GM18499 (cell line): ENCODE results near the gene TRIM61.
"Not testable (repeated sequence)": the region's sequence is repeated elsewhere in the genome, so short reads cannot be mapped to it uniquely, and the experiment has no call there.

Experiments
- ATAC-seq: cut with Tn5 transposase; IDR thresholded peaks from one replicate; pipeline ENCODE4 v1.9.1; 2021; ENCODE audit warnings: moderate number of reproducible peaks; ENCODE audit not compliant: insufficient read depth, unreplicated experiment

TRIM61 gene

GRCh38 chr4:164959421-164959820, 18.0 kb downstream of the TRIM61 start:
- not testable (repeated sequence) for ATAC-seq

- ATAC-seq: peak; percentile 100
These were observed 20.5 kb downstream of the TRIM61 start for GRCh38 chr4:164956766-164957643.

DNA sequence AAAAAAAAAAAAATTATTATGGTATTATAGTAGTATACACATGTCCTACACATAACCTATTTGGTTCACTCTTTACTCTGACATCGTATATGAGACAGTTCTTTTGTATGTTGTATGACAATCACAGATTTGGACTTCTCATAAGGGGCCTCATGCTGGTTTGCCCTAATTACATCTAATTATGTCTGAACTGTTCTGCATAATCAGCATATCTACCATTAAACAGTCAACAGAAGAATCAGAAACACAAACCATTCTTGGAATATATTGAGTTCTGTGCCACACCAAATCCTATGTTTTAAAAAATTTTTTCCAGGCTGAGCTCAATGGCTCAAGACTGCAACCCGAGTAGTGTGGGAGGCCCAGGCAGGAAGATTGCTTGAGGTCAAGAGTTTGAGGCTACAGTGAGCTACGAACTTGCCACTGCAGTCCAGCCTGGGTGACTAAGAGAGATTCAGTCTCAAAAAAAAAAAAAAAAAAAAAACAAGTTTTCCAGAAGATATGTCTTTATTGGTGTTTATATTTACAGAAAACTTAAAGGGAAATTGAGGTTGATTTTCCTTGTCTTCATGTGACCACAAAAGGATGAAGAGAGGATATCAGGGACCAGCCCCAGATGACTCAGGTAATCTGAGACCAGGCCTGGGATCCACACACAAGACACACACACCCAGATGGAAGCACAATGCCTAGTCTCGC, 22.2 kb downstream of the TRIM61 start:
- no peak for ATAC-seq

- ATAC-seq: no peak
These were observed 24.9 kb downstream of the TRIM61 start for GRCh38 chr4:164952551-164952950.

DNA sequence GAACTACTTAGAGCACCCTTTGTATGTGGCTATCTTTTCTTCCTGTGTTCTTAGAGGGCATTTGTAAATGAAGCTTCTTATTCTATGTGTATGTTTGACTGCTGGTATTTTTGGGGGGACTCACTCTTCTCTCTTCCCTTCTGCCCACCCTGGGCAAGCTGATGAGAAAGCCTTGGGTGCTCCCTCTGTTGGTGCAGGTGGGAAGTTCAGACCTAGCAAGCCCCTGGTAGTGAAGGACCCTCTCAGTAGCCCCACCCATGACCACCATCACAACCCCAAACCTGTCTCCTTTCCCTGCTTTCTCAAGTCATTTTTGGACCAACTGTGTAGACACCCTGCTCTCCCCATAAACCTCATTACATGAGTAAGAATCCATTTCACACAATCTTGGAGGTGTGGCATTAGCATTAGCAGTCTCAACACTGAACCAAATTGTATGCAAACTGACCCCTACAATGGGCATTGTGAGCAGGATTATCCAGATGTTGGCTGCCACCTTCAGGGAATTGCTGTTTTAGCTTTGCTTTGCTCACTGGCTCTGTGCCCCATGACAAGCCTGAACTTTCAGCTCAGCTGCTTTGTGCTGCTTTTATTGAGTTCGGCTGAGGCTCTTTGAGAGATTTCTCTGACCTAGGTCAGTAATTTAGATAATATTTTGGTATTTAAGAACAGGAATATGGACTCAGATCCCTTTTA, 27.9 kb downstream of the TRIM61 start:
- no peak for ATAC-seq

DNA sequence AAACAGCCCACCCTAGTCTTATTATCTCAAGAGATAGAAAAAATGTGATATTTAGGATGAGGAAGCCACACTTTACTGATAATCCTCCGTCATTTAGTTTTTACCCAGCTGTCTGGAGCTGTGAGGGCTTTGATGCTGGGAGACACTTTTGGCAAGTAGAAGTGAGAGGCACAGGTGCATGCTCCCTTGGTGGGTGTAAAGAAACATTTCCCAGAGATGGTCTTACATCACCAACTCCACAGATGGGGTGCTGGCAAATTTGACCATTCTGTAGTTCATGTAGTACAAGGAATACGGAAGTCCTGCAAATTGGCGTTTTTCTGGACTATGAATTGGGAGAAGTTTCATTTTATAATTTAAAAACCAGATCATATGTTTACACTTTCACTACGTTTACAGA, 28.5 kb downstream of the TRIM61 start:
- ATAC-seq: no peak

GRCh38 chr4:164948006-164948405, 29.5 kb downstream of the TRIM61 start:
- not testable (repeated sequence) for ATAC-seq

DNA sequence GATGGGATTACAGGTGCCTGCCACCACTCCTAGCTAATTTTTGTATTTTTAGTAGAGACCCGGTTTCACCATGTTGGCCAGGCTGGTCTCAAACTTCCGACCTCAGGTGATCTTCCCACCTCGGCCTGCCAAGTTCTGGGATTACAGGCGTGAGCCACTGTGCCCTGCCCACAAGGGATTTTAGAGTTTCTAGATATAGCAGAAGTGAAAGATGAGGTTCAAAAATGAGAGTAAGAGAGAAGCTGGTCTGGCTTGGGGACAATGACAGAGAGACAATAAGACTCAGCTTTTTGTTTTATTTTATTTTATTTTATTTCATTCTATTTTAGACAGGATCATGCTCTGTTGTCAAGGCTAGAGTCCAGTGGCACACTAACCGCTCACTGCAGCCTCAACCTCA, 30.6 kb downstream of the TRIM61 start:
- no peak for ATAC-seq

DNA sequence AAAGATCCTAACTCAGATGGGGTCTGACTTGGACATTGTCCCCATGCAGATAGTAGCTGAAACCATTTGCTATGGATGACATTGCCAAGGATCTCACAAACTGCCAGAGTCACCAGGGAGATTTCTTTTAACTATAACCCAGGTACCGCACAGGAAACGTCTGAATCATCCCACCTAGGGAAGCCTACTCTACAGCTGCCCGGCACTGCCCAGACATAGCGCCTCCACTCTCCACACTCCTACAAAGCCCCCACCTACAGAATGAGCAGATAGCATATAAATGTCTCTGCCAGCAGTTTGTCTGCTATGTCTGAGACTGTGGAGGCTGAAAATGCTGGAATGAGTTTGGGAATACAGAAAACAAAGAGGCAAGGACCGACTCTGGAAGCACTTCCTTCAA, 32.3 kb downstream of the TRIM61 start:
- ATAC-seq: no peak

DNA sequence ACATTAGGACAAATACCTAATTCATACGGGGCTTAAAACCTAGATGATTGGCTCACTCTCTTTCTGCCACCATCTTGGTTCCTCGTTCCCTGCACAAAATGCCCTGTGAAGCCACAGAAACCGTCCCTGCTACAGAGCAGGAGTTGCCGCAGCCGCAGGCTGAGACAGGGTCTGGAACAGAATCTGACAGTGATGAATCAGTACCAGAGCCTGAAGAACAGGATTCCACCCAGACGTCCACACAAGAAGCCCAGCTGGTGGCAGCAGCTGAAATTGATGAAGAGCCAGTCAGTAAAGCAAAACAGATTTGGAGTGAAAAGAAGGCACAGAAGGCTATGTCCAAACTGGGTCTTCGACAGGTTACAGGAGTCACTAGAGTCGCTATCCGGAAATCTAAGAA, 34.3 kb downstream of the TRIM61 start:
- no peak for ATAC-seq

DNA sequence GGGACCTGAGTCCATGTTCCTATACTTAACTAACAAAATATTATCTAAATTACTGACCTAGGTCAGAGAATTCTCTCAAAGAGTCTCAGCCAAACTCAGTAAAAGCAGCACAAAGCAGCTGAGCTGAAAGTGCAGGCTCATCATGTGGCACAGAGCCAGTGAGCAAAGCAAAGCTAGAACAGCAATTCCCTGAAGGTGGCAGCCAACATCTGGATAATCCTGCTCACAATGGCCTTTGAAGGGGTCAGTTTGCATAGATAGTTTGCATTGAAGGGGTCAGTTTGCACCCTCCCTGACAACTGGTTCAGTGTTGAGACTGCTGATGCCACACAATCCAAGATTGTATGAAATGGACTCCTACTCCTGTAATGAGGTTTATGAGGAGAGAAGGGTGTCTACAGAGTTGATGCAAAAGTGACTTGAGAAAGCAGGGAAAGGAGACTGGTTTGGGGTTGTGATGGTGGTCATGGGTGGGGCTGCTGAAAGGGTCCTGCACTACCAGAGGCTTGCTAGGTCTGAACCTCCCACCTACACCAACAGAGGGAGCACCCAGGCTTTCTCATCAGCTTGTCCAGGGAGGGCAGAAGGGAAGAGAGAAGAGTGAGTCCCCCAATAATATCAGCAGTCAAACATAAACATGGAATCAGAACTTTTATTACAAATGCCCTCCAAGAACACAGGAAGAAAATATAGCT, 39.7 kb downstream of the TRIM61 start:
- peak; percentile 44 for ATAC-seq

- ATAC-seq: peak; percentile 23
These were observed 41.4 kb downstream of the TRIM61 start for GRCh38 chr4:164935865-164936606.

DNA sequence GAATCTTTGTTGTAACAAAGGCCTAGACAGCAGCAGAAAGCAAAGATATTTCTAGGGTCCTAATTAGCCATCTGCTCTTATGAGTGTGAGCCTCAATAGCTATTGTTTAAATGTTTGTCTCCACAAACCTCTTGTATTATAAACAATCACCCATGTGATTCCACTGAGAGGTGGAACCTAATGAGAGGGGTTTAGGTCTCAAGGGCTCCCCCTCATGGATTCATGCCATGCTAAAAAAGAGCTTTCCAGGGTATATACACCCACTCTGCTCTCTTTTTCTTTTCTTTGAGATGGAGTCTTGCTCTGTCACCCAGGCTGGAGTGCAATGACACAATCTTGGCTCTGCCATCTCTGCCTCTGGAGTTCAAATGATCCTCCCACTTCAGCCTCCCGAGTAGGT, 42.1 kb downstream of the TRIM61 start:
- peak; percentile 43 for ATAC-seq

- ATAC-seq: no peak
These were observed 44.2 kb downstream of the TRIM61 start for GRCh38 chr4:164933244-164933643.

GRCh38 chr4:164931551-164932324, 45.7 kb downstream of the TRIM61 start:
- ATAC-seq: no peak

GRCh38 chr4:164930647-164931046, 46.8 kb downstream of the TRIM61 start:
- ATAC-seq: no peak

DNA sequence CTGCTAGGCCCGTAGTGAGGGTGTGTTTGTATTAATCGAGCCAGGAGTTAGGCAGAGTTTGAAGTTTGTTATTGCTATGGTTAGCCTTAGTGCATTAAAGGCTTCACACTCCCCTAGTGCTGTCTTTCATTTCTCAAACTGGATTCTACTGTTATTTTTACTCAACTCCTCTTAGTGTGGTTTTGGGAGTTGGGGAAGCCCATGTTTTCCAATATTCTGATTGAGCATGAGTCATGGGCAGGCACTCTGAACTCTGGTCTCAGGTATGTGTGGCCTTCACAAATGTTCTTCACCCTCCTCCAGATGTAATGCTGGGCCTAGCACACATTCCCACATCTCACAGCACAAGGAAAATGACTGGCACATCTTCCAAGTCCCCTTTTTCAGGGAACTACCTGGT, 50.4 kb downstream of the TRIM61 start:
- ATAC-seq: not testable (repeated sequence)

- ATAC-seq: no peak
These were observed 51.2 kb downstream of the TRIM61 start for GRCh38 chr4:164926301-164926700.

- ATAC-seq: no peak
These were observed 52.7 kb downstream of the TRIM61 start for GRCh38 chr4:164924670-164925238.
